CD4-positive, alpha-beta memory T cell (primary cell): ENCODE results near the gene MAN1C1. TPM values are rescaled to one million over a fixed set of nuclear protein-coding genes. Genes with fewer than 3 reads are reported as not detected.
A peak's percentile ranks its signal among the peaks of the same experiment; 100 is the strongest.

Experiments
- CTCF ChIA-PET: fragments of 350-600 bp; sonication (Branson Sonifier 250); formaldehyde crosslinking; loops from one replicate; lab custom pipeline; 2021; ENCODE audit warnings: inconsistent platforms; ENCODE audit not compliant: partially characterized antibody; lab: Charles Lee
- POLR2A ChIA-PET: fragments of 350-600 bp; sonication (Branson Sonifier 250); formaldehyde crosslinking; loops from one replicate; lab custom pipeline; 2021; ENCODE audit not compliant: partially characterized antibody; lab: Charles Lee
- DNase-seq, 5 donors: peaks; one replicate each; pipeline versions ENCODE4 v3.0.0 to v3.0.0-alpha.2; 2020 to 2022; ENCODE audit warnings: mixed read lengths in 1 of 5
- H3K27ac ChIP-seq: one replicate; pipeline ENCODE4 v1.7.0; 2013; ENCODE audit warnings: low read depth, low read length
- H3K27me3 ChIP-seq: 2 replicates; pipeline ENCODE4 v1.7.0; 2013; ENCODE audit warnings: mild to moderate bottlenecking, low read length, moderate library complexity; ENCODE audit not compliant: insufficient read depth
- H3K36me3 ChIP-seq: 2 replicates; pipeline ENCODE4 v1.7.0; 2013; ENCODE audit warnings: mild to moderate bottlenecking, low read length, moderate library complexity; ENCODE audit not compliant: insufficient read depth
- H3K4me1 ChIP-seq: 2 replicates; pipeline ENCODE4 v1.7.0; 2013; ENCODE audit warnings: mild to moderate bottlenecking, low read length, moderate library complexity; ENCODE audit not compliant: insufficient read depth
- H3K4me3 ChIP-seq, 2 donors: one replicate each; pipeline ENCODE4 v1.7.0; 2013; ENCODE audit warnings: low read length in 2 of 2, mild to moderate bottlenecking in 1 of 2
- H3K9me3 ChIP-seq, 2 donors: one replicate each; pipeline ENCODE4 v1.7.0; 2013; ENCODE audit warnings: low read length in 2 of 2, control low read depth in 1 of 2; ENCODE audit not compliant: control insufficient read depth in 1 of 2
- H3K27ac Mint-ChIP-seq, 7 donors: one replicate each; pipeline ENCODE4 v1.8.0; 2020 to 2021; ENCODE audit warnings: mixed read lengths in 7 of 7, mild to moderate bottlenecking in 6 of 7, inconsistent platforms in 3 of 7, moderate library complexity in 3 of 7
- H3K27me3 Mint-ChIP-seq, 2 donors: one replicate each; pipeline ENCODE4 v1.8.0; 2020 to 2021; ENCODE audit warnings: mixed read lengths in 2 of 2
- H3K36me3 Mint-ChIP-seq, 2 donors: one replicate each; pipeline ENCODE4 v1.8.0; 2020 to 2021; ENCODE audit warnings: mixed read lengths in 2 of 2, inconsistent platforms in 1 of 2, mild to moderate bottlenecking in 1 of 2
- H3K4me1 Mint-ChIP-seq, 4 donors: one replicate each; pipeline ENCODE4 v1.8.0; 2020 to 2021; ENCODE audit warnings: mixed read lengths in 4 of 4, mild to moderate bottlenecking in 1 of 4
- H3K4me3 Mint-ChIP-seq, 8 donors: one replicate each; pipeline ENCODE4 v1.8.0; 2020 to 2021; ENCODE audit warnings: mixed read lengths in 8 of 8, mild to moderate bottlenecking in 7 of 8, moderate library complexity in 6 of 8, inconsistent platforms in 3 of 8
- H3K9me3 Mint-ChIP-seq, 8 donors: one replicate each; pipeline ENCODE4 v1.8.0; 2020 to 2021; ENCODE audit warnings: mixed read lengths in 8 of 8, mild to moderate bottlenecking in 5 of 8, inconsistent platforms in 3 of 8, moderate library complexity in 1 of 8
- intact Hi-C: fragments of 100-400 bp; cut with micrococcal nuclease; formaldehyde crosslinking; loops from one replicate; pipeline ENCODE4 v1.15.1; 2023
- polyA plus RNA-seq, 2 donors: library from polyadenylated mRNA; unstranded; fragments of 300-500 nt; fragmentation: Illumina TruSeq; gene quantifications; one replicate each; pipeline ENCODE4 v1.2.3, GENCODE V29; 2021
- total RNA-seq, 2 experiments: library from RNA; stranded (reverse); gene quantifications; one replicate each; pipeline ENCODE4 v1.2.3, GENCODE V29; 2021

The MAN1C1 gene
- total and polyA plus RNA-seq, 4 experiments from 2014 or later: 3.6 to 45.1 (median 26.5) TPM

GRCh38 chr1:25699500-25700143 is 83.0 kb downstream of the MAN1C1 start:
- Mint-ChIP-seq H3K36me3 (peaks cover 0 to 7% of the 10 kb centered on the region in 2 donors), H3K27ac (peak overlapping the region in 1 of 7 donors; percentile 85), H3K9me3 (no peaks in the 10 kb centered on the region), H3K27me3 (no peaks in the 10 kb centered on the region), H3K4me1 (peaks cover 30 to 61% (median 41%) of the 10 kb centered on the region in 4 donors), H3K4me3 (peak overlapping the region in 1 of 8 donors; percentile 36)
- peaks cover 37% of the 10 kb centered on the region for H3K4me1 ChIP-seq
- ChIA-PET CTCF (no interaction called here), POLR2A (no interaction called here)
- DNase-seq: no peak
- no peak overlapping the region for H3K4me3 ChIP-seq
- no peak overlapping the region for H3K27ac ChIP-seq
- H3K27me3 ChIP-seq: no peaks in the 10 kb centered on the region
- no peaks in the 10 kb centered on the region for H3K36me3 ChIP-seq
- intact Hi-C loops: no loop called here
- H3K9me3 ChIP-seq: no peaks in the 10 kb centered on the region

- no peaks in the 10 kb centered on the region for H3K27me3 ChIP-seq
- H3K27ac Mint-ChIP-seq: peak overlapping the region in 1 of 7 donors; percentile 20
- H3K4me1 Mint-ChIP-seq: peaks cover 35 to 63% (median 43%) of the 10 kb centered on the region in 4 donors
- no peaks in the 10 kb centered on the region for H3K9me3 Mint-ChIP-seq
- H3K9me3 ChIP-seq: no peaks in the 10 kb centered on the region
- H3K4me3 Mint-ChIP-seq: no peak overlapping the region
- intact Hi-C loops: no loop called here
- no peaks in the 10 kb centered on the region for H3K36me3 ChIP-seq
- CTCF ChIA-PET: no interaction called here
- H3K27ac ChIP-seq: no peak overlapping the region
- H3K4me1 ChIP-seq: peaks cover 38% of the 10 kb centered on the region
- peaks cover 0 to 7% of the 10 kb centered on the region in 2 donors for H3K36me3 Mint-ChIP-seq
- DNase-seq: no peak
- POLR2A ChIA-PET: no interaction called here
- no peak overlapping the region for H3K4me3 ChIP-seq
- H3K27me3 Mint-ChIP-seq: no peaks in the 10 kb centered on the region
These were observed 83.5 kb downstream of the MAN1C1 start for GRCh38 chr1:25700144-25700523.

- Mint-ChIP-seq H3K36me3 (peaks cover 0 to 7% of the 10 kb centered on the region in 2 donors), H3K4me3 (no peak overlapping the region), H3K27ac (peak overlapping the region in 2 of 7 donors; percentile 20 to 72), H3K4me1 (peaks cover 39 to 63% (median 44%) of the 10 kb centered on the region in 4 donors), H3K9me3 (no peaks in the 10 kb centered on the region), H3K27me3 (no peaks in the 10 kb centered on the region)
- intact Hi-C loops: no loop called here
- H3K9me3 ChIP-seq: no peaks in the 10 kb centered on the region
- DNase-seq: no peak
- H3K27me3 ChIP-seq: no peaks in the 10 kb centered on the region
- H3K4me3 ChIP-seq: no peak overlapping the region
- no peak overlapping the region for H3K27ac ChIP-seq
- POLR2A ChIA-PET: no interaction called here
- H3K36me3 ChIP-seq: no peaks in the 10 kb centered on the region
- H3K4me1 ChIP-seq: peaks cover 42% of the 10 kb centered on the region
- CTCF ChIA-PET: no interaction called here
These were observed 84.0 kb downstream of the MAN1C1 start for GRCh38 chr1:25700626-25701025.

- no peak overlapping the region for H3K27ac ChIP-seq
- no peak for DNase-seq
- Mint-ChIP-seq H3K27me3 (no peaks in the 10 kb centered on the region), H3K4me1 (peaks cover 36 to 60% (median 42%) of the 10 kb centered on the region in 4 donors), H3K27ac (no peak overlapping the region), H3K9me3 (no peaks in the 10 kb centered on the region), H3K4me3 (no peak overlapping the region), H3K36me3 (peaks cover 0 to 6% of the 10 kb centered on the region in 2 donors)
- H3K36me3 ChIP-seq: no peaks in the 10 kb centered on the region
- intact Hi-C loops: no loop called here
- ChIA-PET POLR2A (no interaction called here), CTCF (no interaction called here)
- no peaks in the 10 kb centered on the region for H3K27me3 ChIP-seq
- H3K4me1 ChIP-seq: peaks cover 42% of the 10 kb centered on the region
- H3K4me3 ChIP-seq: no peak overlapping the region
- H3K9me3 ChIP-seq: no peaks in the 10 kb centered on the region
These were observed 84.6 kb downstream of the MAN1C1 start for GRCh38 chr1:25701030-25701785.

- Mint-ChIP-seq H3K4me1 (peaks cover 32 to 62% (median 44%) of the 10 kb centered on the region in 4 donors), H3K27me3 (no peaks in the 10 kb centered on the region), H3K4me3 (no peak overlapping the region), H3K9me3 (no peaks in the 10 kb centered on the region), H3K36me3 (peaks cover 0 to 6% of the 10 kb centered on the region in 2 donors), H3K27ac (no peak overlapping the region)
- no peaks in the 10 kb centered on the region for H3K9me3 ChIP-seq
- no peak overlapping the region for H3K4me3 ChIP-seq
- CTCF ChIA-PET: no interaction called here
- peaks cover 35% of the 10 kb centered on the region for H3K4me1 ChIP-seq
- DNase-seq: no peak
- POLR2A ChIA-PET: interaction anchor here (0.8 to 0.9 kb wide), 2 partner anchors 27 to 71 kb away, joined by 3 read pairs; no protein-coding TSS in a partner anchor
- no peaks in the 10 kb centered on the region for H3K36me3 ChIP-seq
- intact Hi-C loops: no loop called here
- H3K27ac ChIP-seq: no peak overlapping the region
- H3K27me3 ChIP-seq: no peaks in the 10 kb centered on the region
These were observed 85.6 kb downstream of the MAN1C1 start for GRCh38 chr1:25702101-25702775.

GRCh38 chr1:25703041-25703440 is 86.5 kb downstream of the MAN1C1 start:
- H3K9me3 ChIP-seq: no peaks in the 10 kb centered on the region
- Mint-ChIP-seq H3K36me3 (peaks cover 0 to 6% of the 10 kb centered on the region in 2 donors), H3K4me1 (peaks cover 32 to 62% (median 44%) of the 10 kb centered on the region in 4 donors), H3K9me3 (no peaks in the 10 kb centered on the region), H3K27ac (peak overlapping the region in 2 of 7 donors; percentile 31 to 35), H3K27me3 (no peaks in the 10 kb centered on the region), H3K4me3 (no peak overlapping the region)
- intact Hi-C loops: no loop called here
- H3K27ac ChIP-seq: no peak overlapping the region
- no peak overlapping the region for H3K4me3 ChIP-seq
- peaks cover 34% of the 10 kb centered on the region for H3K4me1 ChIP-seq
- H3K27me3 ChIP-seq: no peaks in the 10 kb centered on the region
- ChIA-PET CTCF (interaction anchor here (1.0 kb wide), 1 partner anchor 182 kb away, joined by 3 read pairs; no protein-coding TSS in a partner anchor), POLR2A (interaction anchor here (0.8 to 1.9 kb wide), 5 partner anchors 14 to 83 kb away, joined by 3 to 8 read pairs (median 3); no protein-coding TSS in a partner anchor)
- DNase-seq: no peak
- H3K36me3 ChIP-seq: no peaks in the 10 kb centered on the region
